Right forelimb (tissue), 1 donor: ENCODE results near the gene HTRA3.

Source experiments
- DNase-seq: peaks from one replicate; pipeline ENCODE4 v3.0.0-alpha.2; 2018

Gene HTRA3

GRCh38 chr4:8346838-8347605 lies 77.5 kb downstream of the HTRA3 start:
- peak; percentile 59 for DNase-seq

GRCh38 chr4:8347660-8348059 lies 78.1 kb downstream of the HTRA3 start:
- peak; percentile 40 for DNase-seq

GRCh38 chr4:8348071-8348470 lies 78.5 kb downstream of the HTRA3 start:
- DNase-seq = peak; percentile 20

- DNase-seq = peak; percentile 13
Observed at GRCh38 chr4:8349236-8349635, 79.7 kb downstream of the HTRA3 start.

GRCh38 chr4:8349664-8350236 lies 80.2 kb downstream of the HTRA3 start:
- peak; percentile 66 for DNase-seq

- DNase-seq = peak; percentile 45
Observed at GRCh38 chr4:8350352-8350751, 80.8 kb downstream of the HTRA3 start.

- peak; percentile 32 for DNase-seq
Observed at GRCh38 chr4:8350841-8351461, 81.4 kb downstream of the HTRA3 start.

- DNase-seq = peak; percentile 43
Observed at GRCh38 chr4:8351931-8352367, 82.4 kb downstream of the HTRA3 start.

GRCh38 chr4:8352368-8353157 lies 83.0 kb downstream of the HTRA3 start:
- peak; percentile 46 for DNase-seq

GRCh38 chr4:8353158-8353669 lies 83.7 kb downstream of the HTRA3 start:
- peak; percentile 35 for DNase-seq

GRCh38 chr4:8353912-8354453 lies 84.4 kb downstream of the HTRA3 start:
- peak; percentile 34 for DNase-seq

- no peak for DNase-seq
Observed at GRCh38 chr4:8355306-8355705, 85.8 kb downstream of the HTRA3 start.

GRCh38 chr4:8355864-8356565 lies 86.5 kb downstream of the HTRA3 start:
- peak; percentile 41 for DNase-seq
